ENCODE results near the gene HMHB1.

The HMHB1 gene

DNA sequence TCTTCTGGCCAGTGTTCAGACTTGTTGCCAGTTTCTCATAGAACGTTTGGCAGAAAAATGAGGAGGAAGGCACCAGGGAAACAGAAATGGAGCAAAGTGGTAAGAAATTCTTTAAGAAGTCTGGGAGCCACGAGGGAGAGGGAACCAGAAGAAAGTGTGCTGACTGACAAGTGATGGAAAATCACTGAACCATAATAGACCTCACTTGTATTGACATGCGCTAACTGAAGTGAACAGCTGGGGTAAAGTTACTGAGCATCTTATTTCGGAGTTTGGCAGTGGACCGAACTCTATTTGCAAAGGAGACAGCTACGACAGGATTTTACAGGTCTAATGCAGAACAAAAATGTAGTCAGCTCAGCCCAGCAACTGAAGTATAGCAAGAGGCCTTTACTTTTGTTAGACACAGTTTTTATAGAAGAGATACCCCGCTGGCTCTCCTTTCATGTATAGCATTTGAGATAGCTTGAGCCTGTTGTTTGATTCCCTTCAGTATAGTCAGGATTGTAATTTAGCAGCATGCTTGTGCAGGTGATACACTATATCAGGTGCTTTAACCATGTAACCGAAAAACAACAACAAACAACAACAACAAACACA, 53.6 kb downstream of the HMHB1 start:
- DNase-seq (ENCODE audit: extremely low read depth, low read depth): no peak
- no peak for TF ChIP-seq CTCF (IDR thresholded peaks at IDR 0.05; ENCODE audit: low read depth, low read length)
